Astrocyte of the cerebellum (primary cell): ENCODE results near the gene PXMP2.
A peak's percentile ranks its signal among the peaks of the same experiment; 100 is the strongest.

ENCODE experiments used
- DNase-seq: peaks from one replicate; pipeline ENCODE4 v3.0.0-alpha.2; 2011; ENCODE audit warnings: low read depth
- H3K4me3 ChIP-seq: 2 replicates; pipeline ENCODE4 v1.5.1; 2011; ENCODE audit warnings: mild to moderate bottlenecking, low read depth, low read length, moderate library complexity
- in situ Hi-C: cut with HindIII; loops from 2 replicates; pipeline ENCODE4 v1.10.0; 2017; ENCODE audit warnings: low sequenced_read_pairs
- TF ChIP-seq, protein P1 (sequence below): IDR thresholded peaks from 2 replicates; pipeline ENCODE4 v1.5.1; 2012; ENCODE audit warnings: low read length, low read depth, moderate library complexity, mild to moderate bottlenecking; ENCODE audit errors: missing control alignments

The PXMP2 gene

DNA sequence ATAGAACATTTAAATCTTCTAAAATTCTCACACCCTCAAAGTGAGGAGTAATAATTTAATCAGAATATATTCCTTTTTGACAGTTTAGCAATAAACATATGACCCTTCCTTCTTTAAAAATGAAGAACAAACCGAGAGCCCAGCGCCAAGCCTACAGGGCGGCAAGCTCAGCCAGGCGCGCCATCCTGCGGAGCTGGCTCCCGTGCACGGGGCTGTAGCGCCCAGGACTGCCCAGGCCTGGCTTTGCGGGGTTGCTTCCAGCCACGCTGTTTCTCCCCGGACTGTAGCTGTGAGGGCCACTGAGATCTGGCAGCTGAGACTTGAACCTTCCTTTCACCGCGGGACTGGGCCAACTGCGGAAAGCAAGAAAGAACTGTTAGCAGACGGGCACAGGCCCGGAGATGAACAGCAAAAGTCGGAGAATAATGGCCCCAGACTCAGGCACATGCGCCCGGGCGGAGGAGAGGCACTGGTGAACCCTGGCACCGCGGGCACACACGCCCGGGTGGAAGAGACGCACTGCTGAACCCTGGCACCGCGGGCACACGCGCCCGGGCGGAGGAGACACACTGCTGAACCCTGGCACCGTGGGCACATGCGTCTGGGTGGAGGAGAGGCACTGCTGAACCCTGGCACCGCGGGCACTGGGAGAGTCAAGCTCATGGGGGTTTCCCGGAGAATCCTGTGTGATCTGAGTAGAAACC lies 39.9 kb downstream of the PXMP2 start:
- in situ Hi-C loops = no loop called here
- DNase-seq = no peak
- TF ChIP-seq, protein P1, sequence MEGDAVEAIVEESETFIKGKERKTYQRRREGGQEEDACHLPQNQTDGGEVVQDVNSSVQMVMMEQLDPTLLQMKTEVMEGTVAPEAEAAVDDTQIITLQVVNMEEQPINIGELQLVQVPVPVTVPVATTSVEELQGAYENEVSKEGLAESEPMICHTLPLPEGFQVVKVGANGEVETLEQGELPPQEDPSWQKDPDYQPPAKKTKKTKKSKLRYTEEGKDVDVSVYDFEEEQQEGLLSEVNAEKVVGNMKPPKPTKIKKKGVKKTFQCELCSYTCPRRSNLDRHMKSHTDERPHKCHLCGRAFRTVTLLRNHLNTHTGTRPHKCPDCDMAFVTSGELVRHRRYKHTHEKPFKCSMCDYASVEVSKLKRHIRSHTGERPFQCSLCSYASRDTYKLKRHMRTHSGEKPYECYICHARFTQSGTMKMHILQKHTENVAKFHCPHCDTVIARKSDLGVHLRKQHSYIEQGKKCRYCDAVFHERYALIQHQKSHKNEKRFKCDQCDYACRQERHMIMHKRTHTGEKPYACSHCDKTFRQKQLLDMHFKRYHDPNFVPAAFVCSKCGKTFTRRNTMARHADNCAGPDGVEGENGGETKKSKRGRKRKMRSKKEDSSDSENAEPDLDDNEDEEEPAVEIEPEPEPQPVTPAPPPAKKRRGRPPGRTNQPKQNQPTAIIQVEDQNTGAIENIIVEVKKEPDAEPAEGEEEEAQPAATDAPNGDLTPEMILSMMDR = no peak
- no peak overlapping the region for H3K4me3 ChIP-seq

- H3K4me3 ChIP-seq = no peak overlapping the region
- TF ChIP-seq, protein P1 = no peak
- in situ Hi-C loops = no loop called here
- DNase-seq = no peak
These were observed 41.1 kb downstream of the PXMP2 start for GRCh38 chr12:132728502-132728901.

GRCh38 chr12:132729541-132730320 lies 42.3 kb downstream of the PXMP2 start:
- DNase-seq = no peak
- no peak overlapping the region for H3K4me3 ChIP-seq
- in situ Hi-C loops = no loop called here

GRCh38 chr12:132730353-132730752 lies 43.0 kb downstream of the PXMP2 start:
- in situ Hi-C loops = no loop called here
- H3K4me3 ChIP-seq = no peak overlapping the region
- DNase-seq = no peak
- TF ChIP-seq, protein P1 = no peak

More at GRCh38 chr12:132729541-132730320, 42.3 kb downstream of the PXMP2 start:
- TF ChIP-seq, protein P1 = no peak

DNA sequence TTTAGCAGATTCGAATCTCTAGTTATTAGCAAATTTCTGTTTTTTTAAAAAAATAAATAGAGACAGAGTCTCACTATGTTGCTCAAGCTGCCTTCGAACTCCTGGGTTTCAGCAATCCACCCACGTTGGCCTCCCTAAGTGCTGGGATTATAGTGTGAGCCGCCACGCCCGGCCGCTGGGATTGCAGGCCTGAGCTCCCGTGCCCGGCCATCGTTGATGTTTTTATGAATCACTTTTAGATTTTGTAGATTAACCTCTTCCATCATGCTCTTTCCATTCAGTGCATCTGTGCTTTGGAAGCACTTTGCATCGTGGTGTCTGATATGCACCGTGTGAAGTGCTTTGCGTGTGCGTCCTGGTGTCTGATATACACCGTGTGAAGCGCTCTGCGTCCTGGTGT lies 44.2 kb downstream of the PXMP2 start:
- H3K4me3 ChIP-seq = no peak overlapping the region
- DNase-seq = no peak
- TF ChIP-seq, protein P1 = no peak
- in situ Hi-C loops = no loop called here

GRCh38 chr12:132734206-132734605 lies 46.8 kb downstream of the PXMP2 start:
- DNase-seq = peak; percentile 38
- TF ChIP-seq, protein P1 = no peak
- H3K4me3 ChIP-seq = no peak overlapping the region
- in situ Hi-C loops = no loop called here
